HG02852 (cell line): ENCODE measurements around the gene TUSC2.

Experiments
- ATAC-seq: cut with Tn5 transposase; IDR thresholded peaks from one replicate; pipeline ENCODE4 v1.9.1; 2021; ENCODE audit warnings: mild to moderate bottlenecking, moderate library complexity; ENCODE audit not compliant: unreplicated experiment

The TUSC2 gene

GRCh38 chr3:50354850-50355249, 26.8 kb upstream of the TUSC2 start:
- no peak for ATAC-seq

- ATAC-seq = no peak
Observed at GRCh38 chr3:50354186-50354764, 26.3 kb upstream of the TUSC2 start.

- no peak for ATAC-seq
Observed at GRCh38 chr3:50353245-50354004, 25.4 kb upstream of the TUSC2 start.

GRCh38 chr3:50352781-50353180, 24.8 kb upstream of the TUSC2 start:
- ATAC-seq = no peak

- no peak for ATAC-seq
Observed at GRCh38 chr3:50351323-50351697, 23.3 kb upstream of the TUSC2 start.

- ATAC-seq = peak; percentile 85
Observed at GRCh38 chr3:50350527-50351322, 22.7 kb upstream of the TUSC2 start, which contains the start of the genes CYB561D2 and NPRL2. TSS of gene CYB561D2 (plus strand) at chr3:50350862. CDS start at chr3:50351434, 572 bp downstream. TSS of gene NPRL2 (minus strand) at chr3:50350775. CDS start at chr3:50350652, 123 bp downstream.

GRCh38 chr3:50350213-50350526, 22.1 kb upstream of the TUSC2 start:
- ATAC-seq = no peak

GRCh38 chr3:50347187-50347813, 19.3 kb upstream of the TUSC2 start:
- ATAC-seq = no peak

GRCh38 chr3:50345586-50346234, 17.7 kb upstream of the TUSC2 start, which contains the start of gene ZMYND10:
TSS of gene ZMYND10 (minus strand) at chr3:50345732. CDS start at chr3:50345579, 153 bp downstream.
- ATAC-seq = no peak

GRCh38 chr3:50345008-50345407, 17.0 kb upstream of the TUSC2 start:
- no peak for ATAC-seq

- no peak for ATAC-seq
Observed at GRCh38 chr3:50342813-50343633, 15.0 kb upstream of the TUSC2 start.

- no peak for ATAC-seq
Observed at GRCh38 chr3:50341996-50342650, 14.1 kb upstream of the TUSC2 start.

GRCh38 chr3:50341537-50341936, 13.5 kb upstream of the TUSC2 start:
- ATAC-seq = no peak

GRCh38 chr3:50340448-50341329, 12.7 kb upstream of the TUSC2 start, which contains the start of gene RASSF1:
TSS of gene RASSF1 (minus strand) at chr3:50340836. CDS start at chr3:50340805, 31 bp downstream.
- no peak for ATAC-seq

GRCh38 chr3:50340147-50340447, 12.1 kb upstream of the TUSC2 start:
- ATAC-seq = no peak

GRCh38 chr3:50339485-50340146, 11.6 kb upstream of the TUSC2 start:
- ATAC-seq = no peak

GRCh38 chr3:50338965-50339364, 10.9 kb upstream of the TUSC2 start:
- ATAC-seq = no peak
